Gastroesophageal sphincter (tissue), 3 donors: ENCODE results near the gene APOL5.

Experiments
- CTCF ChIP-seq, 4 experiments: fragments of 200-600 bp in 2 of 4; fragments of 450-650 bp in 2 of 4; sonication (generic) in 1 of 4; IDR thresholded peaks; one replicate each; pipeline ENCODE4 v1.5.1; 2017 to 2019; ENCODE audit warnings: antibody characterized with exemption in 4 of 4, mild to moderate bottlenecking in 2 of 4, moderate library complexity in 2 of 4
- POLR2A ChIP-seq, 2 donors: fragments of 450-650 bp; IDR thresholded peaks; one replicate each; pipeline ENCODE4 v1.6.1; 2017; ENCODE audit warnings: antibody characterized with exemption in 2 of 2, mild to moderate bottlenecking in 2 of 2, moderate library complexity in 1 of 2

GRCh38 chr22:35740616-35741015, 22.9 kb downstream of the APOL5 start:
- no peak for TF ChIP-seq CTCF (IDR thresholded peaks at IDR 0.05)
- no peak for TF ChIP-seq POLR2A (IDR thresholded peaks at IDR 0.05)
